H9 (cell line): ENCODE measurements around the gene CSNK1G1. TPM values are rescaled to one million over a fixed set of nuclear protein-coding genes. Genes with fewer than 3 reads are reported as not detected.

ENCODE experiments used
- DNase-seq: peaks from one replicate; pipeline ENCODE4 v3.0.0-alpha.2; 2017
- H2AFZ ChIP-seq: one replicate; pipeline ENCODE4 v1.6.1; 2013; ENCODE audit warnings: mild to moderate bottlenecking, low read length, control low read depth, moderate library complexity
- H2AK5ac ChIP-seq: 2 replicates; pipeline ENCODE4 v1.6.1; 2013; ENCODE audit warnings: low read length, control low read depth, mixed read lengths; ENCODE audit not compliant: insufficient read length
- H2BK120ac ChIP-seq: one replicate; pipeline ENCODE4 v1.6.1; 2013; ENCODE audit warnings: low read depth, mild to moderate bottlenecking, low read length, control low read depth, inconsistent platforms; ENCODE audit not compliant: poor library complexity, severe bottlenecking
- H2BK12ac ChIP-seq: 2 replicates; pipeline ENCODE4 v1.6.1; 2013; ENCODE audit warnings: low read length, control low read depth, mixed read lengths, low read depth; ENCODE audit not compliant: insufficient read length
- H2BK15ac ChIP-seq: 2 replicates; pipeline ENCODE4 v1.6.1; 2013; ENCODE audit warnings: low read depth, low read length, control low read depth
- H2BK20ac ChIP-seq: one replicate; pipeline ENCODE4 v1.6.1; 2013; ENCODE audit warnings: low read depth, mild to moderate bottlenecking, low read length, control low read depth, inconsistent platforms; ENCODE audit not compliant: poor library complexity, severe bottlenecking
- H2BK5ac ChIP-seq: 2 replicates; pipeline ENCODE4 v1.6.1; 2013; ENCODE audit warnings: low read length, control low read depth, mixed read lengths; ENCODE audit not compliant: insufficient read length
- H3K14ac ChIP-seq: 2 replicates; pipeline ENCODE4 v1.6.1; 2013; ENCODE audit warnings: low read length, control low read depth; ENCODE audit not compliant: insufficient read depth
- H3K18ac ChIP-seq: 2 replicates; pipeline ENCODE4 v1.6.1; 2013; ENCODE audit warnings: low read depth, mild to moderate bottlenecking, mixed read lengths, low read length, control low read depth; ENCODE audit not compliant: insufficient read length
- H3K23ac ChIP-seq: 2 replicates; pipeline ENCODE4 v1.6.1; 2013; ENCODE audit warnings: low read length, control low read depth, mixed read lengths, low read depth; ENCODE audit not compliant: insufficient read length
- H3K23me2 ChIP-seq: 2 replicates; pipeline ENCODE4 v1.6.1; 2013; ENCODE audit warnings: low read depth, mild to moderate bottlenecking, mixed read lengths, low read length, control low read depth; ENCODE audit not compliant: insufficient read length, poor library complexity, severe bottlenecking
- H3K27ac ChIP-seq: 2 replicates; pipeline ENCODE4 v1.5.1; 2013; ENCODE audit warnings: low read length, control low read depth, mixed read lengths, low read depth; ENCODE audit not compliant: insufficient read length
- H3K27me3 ChIP-seq: 2 replicates; pipeline ENCODE4 v1.6.1; 2013; ENCODE audit warnings: low read length, control low read depth, inconsistent platforms; ENCODE audit not compliant: insufficient read depth
- H3K4ac ChIP-seq: 2 replicates; pipeline ENCODE4 v1.6.1; 2013; ENCODE audit warnings: low read depth, mild to moderate bottlenecking, control low read depth, inconsistent platforms, low read length, moderate library complexity
- H3K4me1 ChIP-seq: 2 replicates; pipeline ENCODE4 v1.6.1; 2013; ENCODE audit warnings: low read length, control low read depth, inconsistent platforms; ENCODE audit not compliant: insufficient read depth
- H3K4me2 ChIP-seq: 2 replicates; pipeline ENCODE4 v1.6.1; 2013; ENCODE audit warnings: low read length, control low read depth, mixed read lengths; ENCODE audit not compliant: insufficient read length, insufficient read depth
- H3K56ac ChIP-seq: 2 replicates; pipeline ENCODE4 v1.6.1; 2013; ENCODE audit warnings: low read depth, mild to moderate bottlenecking, mixed read lengths, low read length, control low read depth; ENCODE audit not compliant: insufficient read length
- H3K79me1 ChIP-seq: 2 replicates; pipeline ENCODE4 v1.6.1; 2013; ENCODE audit warnings: low read depth, mild to moderate bottlenecking, moderate library complexity, low read length, control low read depth, inconsistent platforms; ENCODE audit not compliant: insufficient read depth, poor library complexity, severe bottlenecking
- H3K79me2 ChIP-seq: 2 replicates; pipeline ENCODE4 v1.6.1; 2013; ENCODE audit warnings: low read length, control low read depth, inconsistent platforms; ENCODE audit not compliant: insufficient read depth
- H3K9ac ChIP-seq: 2 replicates; pipeline ENCODE4 v1.6.1; 2013; ENCODE audit warnings: low read length, control low read depth, mixed read lengths; ENCODE audit not compliant: insufficient read length; ENCODE audit errors: extremely low read depth
- H3K9me3 ChIP-seq: one replicate; pipeline ENCODE4 v1.6.1; 2013; ENCODE audit warnings: low read depth, low read length, inconsistent platforms; ENCODE audit not compliant: control insufficient read depth
- H3T11ph ChIP-seq: one replicate; pipeline ENCODE4 v1.6.1; 2013; ENCODE audit warnings: mild to moderate bottlenecking, low read length, control low read depth, inconsistent platforms
- H4K20me1 ChIP-seq: one replicate; pipeline ENCODE4 v1.6.1; 2013; ENCODE audit not compliant: control insufficient read depth, insufficient read length, insufficient read depth
- H4K5ac ChIP-seq: 2 replicates; pipeline ENCODE4 v1.6.1; 2013; ENCODE audit warnings: low read depth, mild to moderate bottlenecking, mixed read lengths, low read length, control low read depth; ENCODE audit not compliant: insufficient read length
- H4K8ac ChIP-seq: replicated peaks from 2 replicates; pipeline ENCODE4 v1.6.1; 2013; ENCODE audit warnings: low read length, control low read depth, mixed read lengths, low read depth; ENCODE audit not compliant: insufficient read length
- H4K91ac ChIP-seq: 2 replicates; pipeline ENCODE4 v1.6.1; 2013; ENCODE audit warnings: low read depth, mild to moderate bottlenecking, moderate library complexity, mixed read lengths, low read length, control low read depth; ENCODE audit not compliant: insufficient read length
- H3K27ac Mint-ChIP-seq, 3 experiments: 2 replicates in 2 of 3; 3 replicates in 1 of 3; pipeline ENCODE4 v1.8.0; 2020 to 2021; ENCODE audit warnings: mixed read lengths in 3 of 3, mild to moderate bottlenecking in 1 of 3, moderate library complexity in 1 of 3
- H3K27me3 Mint-ChIP-seq: 2 replicates; pipeline ENCODE4 v1.8.0; 2021; ENCODE audit warnings: low read depth, mild to moderate bottlenecking, moderate library complexity, mixed read lengths
- H3K36me3 Mint-ChIP-seq, 3 experiments: 2 replicates in 2 of 3; 3 replicates in 1 of 3; pipeline ENCODE4 v1.8.0; 2020 to 2021; ENCODE audit warnings: low read depth in 3 of 3, mixed read lengths in 3 of 3; ENCODE audit not compliant: insufficient read depth in 1 of 3
- H3K4me1 Mint-ChIP-seq, 2 experiments: 2 replicates each; pipeline ENCODE4 v1.8.0; 2020; ENCODE audit warnings: mixed read lengths in 2 of 2
- H3K4me3 Mint-ChIP-seq, 2 experiments: 2 replicates in 1 of 2; 3 replicates in 1 of 2; pipeline ENCODE4 v1.8.0; 2020 to 2021; ENCODE audit warnings: mild to moderate bottlenecking in 2 of 2, mixed read lengths in 2 of 2, moderate library complexity in 1 of 2
- H3K9me3 Mint-ChIP-seq, 2 experiments: 2 replicates in 1 of 2; 3 replicates in 1 of 2; pipeline ENCODE4 v1.8.0; 2020; ENCODE audit warnings: mild to moderate bottlenecking in 2 of 2, mixed read lengths in 2 of 2, moderate library complexity in 1 of 2
- WGBS: extraction: QIAGEN DNeasy Blood & Tissue Kit; methylation state at CpG from one replicate; pipeline ENCODE4 v1.1.7; 2013; ENCODE audit warnings: missing lambda C conversion rate, low lambda C conversion rate, mixed read lengths; ENCODE audit not compliant: insufficient read length; ENCODE audit errors: extremely low coverage; 5-methylcytosine and 5-hydroxymethylcytosine counted together
- total RNA-seq: library from RNA; stranded (reverse); gene quantifications from 2 replicates; pipeline ENCODE4 v1.2.1, GENCODE V29; 2021
- TF ChIP-seq, protein P1 (sequence below): fragments of 200-600 bp; sonication (generic); conservative IDR thresholded peaks from 3 replicates; pipeline ENCODE4 v1.8.0; 2021; ENCODE audit warnings: antibody characterized with exemption, mild to moderate bottlenecking

CSNK1G1 gene
- total RNA-seq, 1 experiment from 2014 or later, result 17.1 TPM

DNA sequence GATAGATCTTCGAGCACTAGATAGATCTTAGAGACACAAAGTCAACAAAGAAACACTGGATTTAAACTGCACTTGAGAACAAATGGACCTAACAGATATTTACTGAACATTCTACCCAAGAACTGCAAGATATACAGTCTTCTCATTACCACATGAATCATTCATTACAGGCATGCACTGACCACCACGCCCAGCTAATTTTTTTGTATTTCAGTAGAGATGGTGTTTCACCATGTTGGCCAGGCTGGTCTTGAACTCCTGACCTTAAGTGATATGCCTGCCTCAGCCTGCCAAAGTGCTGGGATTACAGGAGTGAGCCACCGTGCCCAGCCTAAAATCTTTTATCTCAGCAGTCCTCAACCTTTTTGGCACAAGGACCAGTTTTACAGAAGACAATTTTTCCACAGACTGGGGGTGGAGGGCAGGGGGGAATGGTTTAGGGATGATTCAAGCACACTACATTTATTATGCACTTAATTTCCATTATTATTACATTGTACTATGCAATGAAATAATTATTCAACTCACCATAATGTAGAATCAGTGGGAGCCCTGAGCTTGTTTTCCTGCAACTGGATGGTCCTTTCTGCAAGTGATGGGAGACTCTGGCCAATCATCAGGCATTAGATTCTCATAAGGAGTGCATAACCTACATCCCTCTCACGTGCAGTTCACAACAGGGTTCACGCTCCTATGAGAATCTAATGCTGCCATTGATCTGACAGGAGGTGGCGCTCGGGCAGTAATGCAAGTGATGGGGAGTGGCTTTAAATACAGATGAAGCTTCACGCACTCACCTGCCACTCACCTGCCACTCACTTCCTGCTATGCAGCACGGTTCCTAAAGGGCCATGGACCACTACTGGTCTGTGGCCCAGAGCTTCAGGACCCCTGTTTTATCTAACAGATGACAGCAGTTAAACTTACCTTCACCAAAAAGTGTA is 21.7 kb downstream of the CSNK1G1 start:
- Mint-ChIP-seq H3K4me3 (no peak overlapping the region), H3K9me3 (peaks cover 0 to 5% of the 10 kb centered on the region in 2 experiments; a peak in 3 of 5 replicates), H3K27ac (no peak overlapping the region), H3K4me1 (peaks cover 0 to 3% of the 10 kb centered on the region in 2 experiments; a peak in 1 of 4 replicates), H3K36me3 (peaks cover 2 to 12% (median 11%) of the 10 kb centered on the region in 3 experiments; a peak in 6 of 7 replicates), H3K27me3 (no peaks in the 10 kb centered on the region)
- no peak overlapping the region for H2BK12ac ChIP-seq
- H4K20me1 ChIP-seq, result no peaks in the 10 kb centered on the region
- H3K27ac ChIP-seq, result no peak overlapping the region
- no CpG with 5 or more reads among the region's 9 CpGs for WGBS
- no peak overlapping the region for H3K4ac ChIP-seq
- no peaks in the 10 kb centered on the region for H3K27me3 ChIP-seq
- H3K23me2 ChIP-seq, result no peaks in the 10 kb centered on the region
- H2AFZ ChIP-seq, result no peak overlapping the region
- DNase-seq, result peak; percentile 69
- no peak overlapping the region for H3K9ac ChIP-seq
- no peak overlapping the region for H4K91ac ChIP-seq
- no peak overlapping the region for H3K4me2 ChIP-seq
- H2BK15ac ChIP-seq, result no peak overlapping the region
- no peaks in the 10 kb centered on the region for H3K79me2 ChIP-seq
- H3K14ac ChIP-seq, result no peak overlapping the region
- no peak overlapping the region for H2BK5ac ChIP-seq
- no peak overlapping the region for H4K8ac ChIP-seq
- H3K4me1 ChIP-seq, result no peaks in the 10 kb centered on the region
- no peaks in the 10 kb centered on the region for H3K79me1 ChIP-seq
- no peaks in the 10 kb centered on the region for H3K9me3 ChIP-seq
- H3K23ac ChIP-seq, result no peak overlapping the region
- no peak overlapping the region for H4K5ac ChIP-seq
- no peak overlapping the region for H3K18ac ChIP-seq
- no peak overlapping the region for H2BK120ac ChIP-seq
- no peak overlapping the region for H2BK20ac ChIP-seq
- TF ChIP-seq, protein P1, sequence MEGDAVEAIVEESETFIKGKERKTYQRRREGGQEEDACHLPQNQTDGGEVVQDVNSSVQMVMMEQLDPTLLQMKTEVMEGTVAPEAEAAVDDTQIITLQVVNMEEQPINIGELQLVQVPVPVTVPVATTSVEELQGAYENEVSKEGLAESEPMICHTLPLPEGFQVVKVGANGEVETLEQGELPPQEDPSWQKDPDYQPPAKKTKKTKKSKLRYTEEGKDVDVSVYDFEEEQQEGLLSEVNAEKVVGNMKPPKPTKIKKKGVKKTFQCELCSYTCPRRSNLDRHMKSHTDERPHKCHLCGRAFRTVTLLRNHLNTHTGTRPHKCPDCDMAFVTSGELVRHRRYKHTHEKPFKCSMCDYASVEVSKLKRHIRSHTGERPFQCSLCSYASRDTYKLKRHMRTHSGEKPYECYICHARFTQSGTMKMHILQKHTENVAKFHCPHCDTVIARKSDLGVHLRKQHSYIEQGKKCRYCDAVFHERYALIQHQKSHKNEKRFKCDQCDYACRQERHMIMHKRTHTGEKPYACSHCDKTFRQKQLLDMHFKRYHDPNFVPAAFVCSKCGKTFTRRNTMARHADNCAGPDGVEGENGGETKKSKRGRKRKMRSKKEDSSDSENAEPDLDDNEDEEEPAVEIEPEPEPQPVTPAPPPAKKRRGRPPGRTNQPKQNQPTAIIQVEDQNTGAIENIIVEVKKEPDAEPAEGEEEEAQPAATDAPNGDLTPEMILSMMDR, result peak; percentile 48; the same call in 2 of the 3 replicates
- H3T11ph ChIP-seq, result no peak overlapping the region
- no peak overlapping the region for H3K56ac ChIP-seq
- H2AK5ac ChIP-seq, result no peak overlapping the region
